HepG2 (cell line): Measurements from ENCODE around the gene OLR1. TPM values are rescaled to one million over a fixed set of nuclear protein-coding genes. Genes with fewer than 3 reads are reported as not detected.
A peak's percentile ranks its signal among the peaks of the same experiment; 100 is the strongest.

Source experiments
- ATAC-seq: fragments of 200-7000 bp; cut with Tn5 transposase; 3 replicates; pipeline ENCODE4 v1.9.1; 2020; ENCODE audit warnings: mild to moderate bottlenecking, moderate library complexity
- BruUV-seq: library from RNA; stranded (reverse); fragments of 400-500 nt; replicated peaks from 2 replicates; lab custom pipeline; 2021; lab: Mats Ljungman, UMichigan
- CTCF ChIA-PET: fragments of 300-600 bp; formaldehyde crosslinking; extraction: SDS; loops from one replicate; lab custom pipeline; 2021; ENCODE audit warnings: low total read pairs, inconsistent platforms, low intra/inter-chr PET ratio; lab: Yijun Ruan, JAX
- POLR2A ChIA-PET: fragments of 350-600 bp; sonication (Branson Sonifier 250); formaldehyde crosslinking; loops from one replicate; lab custom pipeline; 2020; ENCODE audit warnings: antibody characterized with exemption, inconsistent platforms; lab: Yijun Ruan, JAX
- DNase-seq: peaks from one replicate; pipeline ENCODE4 v3.0.0-alpha.2; 2015; ENCODE audit warnings: low spot score
- FAIRE-seq: peaks from 3 replicates; lab custom pipeline; 2011; peaks lifted over from hg19 to GRCh38; lab: Jason Lieb, UNC
- H2AFZ ChIP-seq: one replicate; pipeline ENCODE4 v1.6.1; 2011; ENCODE audit warnings: low read length, inconsistent platforms
- H3K27ac ChIP-seq: fragments of 300-600 bp; 3 replicates; pipeline ENCODE4 v1.8.0; 2011; ENCODE audit warnings: mixed run types, mild to moderate bottlenecking, mixed read lengths, low read length, inconsistent platforms; ENCODE audit not compliant: insufficient read depth; ENCODE audit errors: extremely low read length
- H3K27me3 ChIP-seq, 2 experiments: fragments of 200-600 bp in 1 of 2; 2 replicates in 1 of 2; 3 replicates in 1 of 2; pipeline versions ENCODE4 v1.6.0 to v1.8.0; 2011; ENCODE audit warnings: low read length in 2 of 2, mild to moderate bottlenecking in 2 of 2, moderate library complexity in 2 of 2, inconsistent platforms in 1 of 2; ENCODE audit not compliant: insufficient read depth in 2 of 2, control insufficient read depth in 1 of 2
- H3K36me3 ChIP-seq, 2 experiments: fragments of 200-600 bp in 1 of 2; replicated peaks in 1 of 2; 2 replicates in 1 of 2; 3 replicates in 1 of 2; pipeline versions ENCODE4 v1.5.1 to v1.8.0; 2011; ENCODE audit warnings: low read length in 2 of 2, inconsistent platforms in 1 of 2; ENCODE audit not compliant: insufficient read depth in 2 of 2, control insufficient read depth in 1 of 2
- H3K4me1 ChIP-seq: 2 replicates; pipeline ENCODE4 v1.5.1; 2012; ENCODE audit warnings: low read length, inconsistent platforms; ENCODE audit not compliant: insufficient read depth
- H3K4me2 ChIP-seq: 2 replicates; pipeline ENCODE4 v1.6.0; 2011; ENCODE audit warnings: low read depth, low read length, inconsistent platforms
- H3K4me3 ChIP-seq, 3 experiments: fragments of 200-600 bp in 1 of 3; sonication (generic), shearing (Covaris generic) in 1 of 3; replicated peaks in 1 of 3; 2 replicates each; pipeline ENCODE4 v1.5.1; 2011 to 2016; ENCODE audit warnings: low read length in 3 of 3, inconsistent platforms in 2 of 3, low read depth in 2 of 3, mild to moderate bottlenecking in 2 of 3, control low read depth in 1 of 3, mixed read lengths in 1 of 3; ENCODE audit not compliant: insufficient read depth in 1 of 3
- H3K79me2 ChIP-seq: one replicate; pipeline ENCODE4 v1.6.1; 2011; ENCODE audit warnings: low read length, inconsistent platforms; ENCODE audit not compliant: insufficient read depth
- H3K9ac ChIP-seq: 2 replicates; pipeline ENCODE4 v1.6.0; 2011; ENCODE audit warnings: mild to moderate bottlenecking, low read depth, low read length, inconsistent platforms; ENCODE audit not compliant: insufficient read depth
- H3K9me3 ChIP-seq: 2 replicates; pipeline ENCODE4 v1.5.1; 2012; ENCODE audit warnings: mild to moderate bottlenecking, low read length
- H4K20me1 ChIP-seq: 2 replicates; pipeline ENCODE4 v1.6.0; 2011; ENCODE audit warnings: inconsistent platforms, mild to moderate bottlenecking, low read length, moderate library complexity; ENCODE audit not compliant: insufficient read depth
- CREM ChIP-seq, 2 experiments: sonication (generic) in 1 of 2; formaldehyde crosslinking in 1 of 2; IDR thresholded peaks; 2 replicates each; pipeline versions ENCODE4 v1.4.0 to v1.6.1; 2016 to 2020; ENCODE audit warnings: antibody characterized with exemption in 1 of 2, mild to moderate bottlenecking in 1 of 2, missing genetic modification reagents in 1 of 2
- GABPA ChIP-seq, 2 experiments: IDR thresholded peaks; 2 replicates each; pipeline ENCODE4 v1.6.1; 2011 to 2016; ENCODE audit warnings: low read depth in 2 of 2, low read length in 1 of 2, missing biosample characterization in 1 of 2, missing genetic modification characterization in 1 of 2
- IRX3 ChIP-seq: sonication (generic); formaldehyde crosslinking; IDR thresholded peaks from 2 replicates; pipeline ENCODE4 v1.8.1; 2023; ENCODE audit warnings: mild to moderate bottlenecking, low read depth, missing genetic modification reagents, borderline replicate concordance
- TFDP1 ChIP-seq: IDR thresholded peaks from 2 replicates; pipeline ENCODE4 v1.6.1; 2016; ENCODE audit warnings: missing compliant biosample characterization, missing genetic modification reagents, borderline replicate concordance
- ZFP62 ChIP-seq: sonication (generic); formaldehyde crosslinking; IDR thresholded peaks from 2 replicates; pipeline ENCODE4 v1.4.0; 2020; ENCODE audit warnings: missing genetic modification reagents
- ZNF136 ChIP-seq: sonication (generic); formaldehyde crosslinking; IDR thresholded peaks from 2 replicates; pipeline ENCODE4 v1.8.1; 2022; ENCODE audit warnings: low read depth, mild to moderate bottlenecking, moderate library complexity, missing genetic modification reagents
- WGBS: methylation state at CpG from one replicate; pipeline ENCODE4 v1.1.6; 2017; ENCODE audit warnings: low lambda C conversion rate; 5-methylcytosine and 5-hydroxymethylcytosine counted together
- in situ Hi-C: cut with HindIII; loops from 2 replicates; pipeline ENCODE4 v1.10.0; 2017; ENCODE audit warnings: low pct_unique_long_range_greater_than_20kb; ENCODE audit not compliant: extremely low pct_ligation_motif_present
- intact Hi-C: fragments of 100-400 bp; cut with micrococcal nuclease; formaldehyde crosslinking; loops from one replicate; pipeline ENCODE4 v1.10.0; 2022; ENCODE audit not compliant: unreplicated experiment
- polyA plus RNA-seq, 8 experiments: library from polyadenylated mRNA; depleted of rRNA in 3 of 8; stranded (reverse) in 7 of 8; unstranded in 1 of 8; fragments of >200 nt; fragmentation: Illumina TruSeq in 4 of 8; extraction: Trizol in 4 of 8; gene quantifications; 2 replicates each; pipeline versions ENCODE4 v1.2.1 to v1.2.3, GENCODE V29; 2011 to 2016; ENCODE audit warnings: low read depth in 4 of 8, missing spikeins in 1 of 8, mixed read lengths in 1 of 8; ENCODE audit not compliant: insufficient read depth in 1 of 8
- total RNA-seq, 5 experiments: library from RNA; depleted of rRNA; stranded (reverse); fragments of >200 nt; fragmentation: Illumina TruSeq; extraction: Trizol; gene quantifications; 2 replicates each; pipeline ENCODE4 v1.2.3, GENCODE V29; 2016; ENCODE audit warnings: low read depth in 1 of 5
- TF ChIP-seq, protein P1 (sequence below), 2 experiments: sonication (generic) in 1 of 2; formaldehyde crosslinking in 1 of 2; IDR thresholded peaks; 2 replicates each; pipeline versions ENCODE4 v1.4.0 to v1.6.1; 2018 to 2020; ENCODE audit warnings: missing genetic modification reagents in 2 of 2, borderline replicate concordance in 1 of 2, low read depth in 1 of 2, mild to moderate bottlenecking in 1 of 2, missing biosample characterization in 1 of 2
- TF ChIP-seq, protein P2 (sequence below): sonication (generic); formaldehyde crosslinking; IDR thresholded peaks from 2 replicates; pipeline ENCODE4 v1.4.0; 2020; ENCODE audit warnings: missing genetic modification reagents

OLR1 gene
- total and polyA plus RNA-seq, 2 of the 13 experiments (the other 11 are each of a cell fraction or from before 2014, with no cell fraction given), result not detected

GRCh38 chr12:10154145-10154496, 17.8 kb downstream of the OLR1 start:
- no TSS peak for BruUV-seq
- Histone ChIP-seq H3K4me1 (no peaks in the 10 kb centered on the region), H3K27me3 (0 out of 5 replicates have a peak, but pooled peaks cover 0 to 5% of the 10 kb centered on the region in 2 experiments), H3K79me2 (no peaks in the 10 kb centered on the region), H4K20me1 (no peaks in the 10 kb centered on the region), H3K36me3 (no peaks in the 10 kb centered on the region), H3K27ac (no peak overlapping the region), H3K9ac (no peak overlapping the region), H2AFZ (no peak overlapping the region), H3K9me3 (no peaks in the 10 kb centered on the region), H3K4me2 (no peak overlapping the region), H3K4me3 (no peak overlapping the region)
- no peak for TF ChIP-seq IRX3
- TF ChIP-seq CREM (IDR thresholded peaks at IDR 0.05), result no peak
- TF ChIP-seq CREM (CRISPR knock-in tag; IDR thresholded peaks at IDR 0.05), result no peak
- TF ChIP-seq GABPA (IDR thresholded peaks at IDR 0.05; ENCODE audit: low read depth, low read length), result no peak
- TF ChIP-seq GABPA (CRISPR knock-in tag; IDR thresholded peaks at IDR 0.05; ENCODE audit: low read depth), result no peak
- TF ChIP-seq ZNF136 (CRISPR knock-in tag), result no peak
- TF ChIP-seq, protein P1, sequence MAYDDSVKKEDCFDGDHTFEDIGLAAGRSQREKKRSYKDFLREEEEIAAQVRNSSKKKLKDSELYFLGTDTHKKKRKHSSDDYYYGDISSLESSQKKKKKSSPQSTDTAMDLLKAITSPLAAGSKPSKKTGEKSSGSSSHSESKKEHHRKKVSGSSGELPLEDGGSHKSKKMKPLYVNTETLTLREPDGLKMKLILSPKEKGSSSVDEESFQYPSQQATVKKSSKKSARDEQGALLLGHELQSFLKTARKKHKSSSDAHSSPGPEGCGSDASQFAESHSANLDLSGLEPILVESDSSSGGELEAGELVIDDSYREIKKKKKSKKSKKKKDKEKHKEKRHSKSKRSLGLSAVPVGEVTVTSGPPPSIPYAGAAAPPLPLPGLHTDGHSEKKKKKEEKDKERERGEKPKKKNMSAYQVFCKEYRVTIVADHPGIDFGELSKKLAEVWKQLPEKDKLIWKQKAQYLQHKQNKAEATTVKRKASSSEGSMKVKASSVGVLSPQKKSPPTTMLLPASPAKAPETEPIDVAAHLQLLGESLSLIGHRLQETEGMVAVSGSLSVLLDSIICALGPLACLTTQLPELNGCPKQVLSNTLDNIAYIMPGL (CRISPR knock-in tag; IDR thresholded peaks at IDR 0.05; ENCODE audit: borderline replicate concordance in 1 of 2, low read depth in 1 of 2), result no peak
- TF ChIP-seq ZFP62 (CRISPR knock-in tag), result no peak
- TF ChIP-seq TFDP1 (CRISPR knock-in tag), result no peak
- TF ChIP-seq, protein P2, sequence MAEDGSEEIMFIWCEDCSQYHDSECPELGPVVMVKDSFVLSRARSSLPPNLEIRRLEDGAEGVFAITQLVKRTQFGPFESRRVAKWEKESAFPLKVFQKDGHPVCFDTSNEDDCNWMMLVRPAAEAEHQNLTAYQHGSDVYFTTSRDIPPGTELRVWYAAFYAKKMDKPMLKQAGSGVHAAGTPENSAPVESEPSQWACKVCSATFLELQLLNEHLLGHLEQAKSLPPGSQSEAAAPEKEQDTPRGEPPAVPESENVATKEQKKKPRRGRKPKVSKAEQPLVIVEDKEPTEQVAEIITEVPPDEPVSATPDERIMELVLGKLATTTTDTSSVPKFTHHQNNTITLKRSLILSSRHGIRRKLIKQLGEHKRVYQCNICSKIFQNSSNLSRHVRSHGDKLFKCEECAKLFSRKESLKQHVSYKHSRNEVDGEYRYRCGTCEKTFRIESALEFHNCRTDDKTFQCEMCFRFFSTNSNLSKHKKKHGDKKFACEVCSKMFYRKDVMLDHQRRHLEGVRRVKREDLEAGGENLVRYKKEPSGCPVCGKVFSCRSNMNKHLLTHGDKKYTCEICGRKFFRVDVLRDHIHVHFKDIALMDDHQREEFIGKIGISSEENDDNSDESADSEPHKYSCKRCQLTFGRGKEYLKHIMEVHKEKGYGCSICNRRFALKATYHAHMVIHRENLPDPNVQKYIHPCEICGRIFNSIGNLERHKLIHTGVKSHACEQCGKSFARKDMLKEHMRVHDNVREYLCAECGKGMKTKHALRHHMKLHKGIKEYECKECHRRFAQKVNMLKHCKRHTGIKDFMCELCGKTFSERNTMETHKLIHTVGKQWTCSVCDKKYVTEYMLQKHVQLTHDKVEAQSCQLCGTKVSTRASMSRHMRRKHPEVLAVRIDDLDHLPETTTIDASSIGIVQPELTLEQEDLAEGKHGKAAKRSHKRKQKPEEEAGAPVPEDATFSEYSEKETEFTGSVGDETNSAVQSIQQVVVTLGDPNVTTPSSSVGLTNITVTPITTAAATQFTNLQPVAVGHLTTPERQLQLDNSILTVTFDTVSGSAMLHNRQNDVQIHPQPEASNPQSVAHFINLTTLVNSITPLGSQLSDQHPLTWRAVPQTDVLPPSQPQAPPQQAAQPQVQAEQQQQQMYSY (CRISPR knock-in tag), result no peak
- no peak for FAIRE-seq
- 75% methylated on average over 5 of the region's 6 CpGs for WGBS
- in situ Hi-C loops (no loop called here), intact Hi-C loops (loop anchor here (10.0 kb wide), 1 partner anchor 1331 kb away; no protein-coding TSS in a partner anchor)
- POLR2A ChIA-PET, result no interaction called here
- no peak for DNase-seq
- 0 out of 3 replicates have a peak, but pooled peaks have one; percentile 25 for ATAC-seq
- CTCF ChIA-PET, result interaction anchor here (1.8 kb wide), 1 partner anchor 37 kb away, joined by 19 read pairs; no protein-coding TSS in a partner anchor
